Activated CD4-positive, alpha-beta T cell treated with anti-CD3 and anti-CD28 coated beads, Interleukin-2, amount 50 U/mL, for 24 hours (primary cell): ENCODE results near the gene PTPRD.

Experiments
- DNase-seq, 2 donors: peaks; one replicate each; pipeline ENCODE4 v3.0.0-alpha.2; 2020; ENCODE audit warnings: low read depth in 1 of 2, low spot score in 1 of 2

PTPRD gene

DNA sequence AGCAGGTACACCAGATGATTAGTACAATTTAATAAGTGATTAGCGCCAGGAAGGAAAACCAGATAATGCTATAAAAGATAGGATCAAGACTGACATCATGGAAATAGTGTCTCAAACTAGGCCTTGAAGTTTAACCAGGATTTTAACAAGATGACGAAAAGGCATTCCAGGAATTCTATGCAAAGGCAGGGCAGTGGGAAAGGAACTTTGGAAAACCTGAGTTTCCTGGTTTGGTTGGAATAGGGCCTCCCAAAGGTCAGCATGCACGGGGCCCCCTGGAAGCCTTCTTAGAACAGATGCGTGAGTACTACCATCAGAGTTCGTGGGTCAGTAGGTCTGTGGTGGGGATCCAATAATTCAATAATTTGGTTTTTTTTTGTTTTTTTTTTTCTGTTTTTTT is 1878.0 kb downstream of the PTPRD start:
- no peak for DNase-seq

GRCh38 chr9:8733131-8733954 is 1879.5 kb downstream of the PTPRD start:
- DNase-seq, result no peak

DNA sequence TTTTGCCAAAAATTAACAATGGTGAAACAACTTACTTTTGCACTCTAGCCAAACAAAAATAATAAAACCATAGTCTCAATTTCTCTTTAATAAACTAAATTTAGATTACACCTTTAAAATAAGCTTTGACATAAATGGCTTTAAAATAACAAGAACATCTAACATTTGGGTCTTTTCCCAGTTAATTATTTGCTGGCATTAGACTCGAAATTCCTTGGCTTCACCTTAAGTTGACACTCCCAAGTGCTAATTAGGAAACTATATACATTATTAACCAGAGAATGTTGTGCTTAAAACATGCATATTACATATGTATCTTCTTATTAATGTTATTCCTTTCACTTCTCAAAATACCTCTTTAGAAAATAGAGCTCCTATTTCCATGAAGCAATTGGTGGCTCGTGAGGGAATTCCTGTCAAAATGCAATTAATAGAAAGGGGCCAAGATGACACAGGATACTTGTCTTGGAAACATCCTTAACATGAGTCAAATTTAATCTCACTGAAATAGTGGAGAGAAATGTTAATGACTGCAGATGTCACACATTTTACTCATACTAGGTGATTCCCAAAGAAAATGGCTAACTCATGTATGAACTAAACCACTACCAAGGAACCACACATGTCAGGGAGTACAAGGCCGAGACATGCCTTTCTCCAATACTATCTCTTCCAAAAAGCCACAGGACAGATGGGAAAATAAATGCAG is 1880.3 kb downstream of the PTPRD start:
- no peak for DNase-seq

- no peak for DNase-seq
Observed at GRCh38 chr9:8730618-8731017, 1882.2 kb downstream of the PTPRD start.

- no peak for DNase-seq
Observed at GRCh38 chr9:8728910-8729309, 1883.9 kb downstream of the PTPRD start.

DNA sequence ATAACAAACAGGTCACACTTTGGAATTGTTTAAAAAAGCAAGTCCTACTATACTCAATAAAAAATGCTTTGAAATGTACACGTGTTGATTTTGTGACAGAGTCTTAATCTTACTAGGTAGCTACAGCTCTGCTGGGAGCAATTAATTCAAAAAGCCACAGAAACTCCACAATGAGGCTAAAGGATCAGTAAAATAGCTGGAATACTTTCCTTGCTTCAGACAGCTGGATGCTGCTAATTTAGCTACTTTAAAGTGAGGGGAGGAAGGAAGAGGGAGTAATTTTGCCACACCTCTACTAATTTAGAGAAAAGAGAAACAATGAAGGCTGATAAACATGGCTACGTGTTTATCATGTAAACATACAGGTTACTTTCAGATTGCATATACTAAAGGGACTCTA is 1885.6 kb downstream of the PTPRD start:
- no peak for DNase-seq

DNA sequence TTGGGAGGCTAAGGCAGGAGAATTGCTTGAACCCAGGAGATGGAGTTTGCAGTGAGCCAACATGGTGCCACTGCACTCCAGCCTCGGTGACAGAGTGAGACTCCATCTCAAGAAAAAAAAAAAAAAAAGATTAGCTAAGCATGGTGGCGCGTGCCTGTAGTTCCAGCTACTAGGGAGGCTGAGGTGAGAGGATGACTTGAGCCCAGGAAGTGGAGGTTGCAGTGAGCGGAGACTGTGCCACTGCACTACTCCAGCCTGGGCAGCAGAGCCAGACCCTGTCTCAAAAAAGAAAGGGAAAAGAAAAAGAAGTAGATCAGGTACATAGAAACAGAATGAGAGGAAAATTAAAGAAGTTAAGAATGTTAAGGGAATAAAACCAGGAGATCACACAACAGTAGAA is 1886.1 kb downstream of the PTPRD start:
- DNase-seq, result no peak

- no peak for DNase-seq
Observed at GRCh38 chr9:8725635-8726034, 1887.2 kb downstream of the PTPRD start.

- DNase-seq, result no peak
Observed at GRCh38 chr9:8724284-8725018, 1888.4 kb downstream of the PTPRD start.

DNA sequence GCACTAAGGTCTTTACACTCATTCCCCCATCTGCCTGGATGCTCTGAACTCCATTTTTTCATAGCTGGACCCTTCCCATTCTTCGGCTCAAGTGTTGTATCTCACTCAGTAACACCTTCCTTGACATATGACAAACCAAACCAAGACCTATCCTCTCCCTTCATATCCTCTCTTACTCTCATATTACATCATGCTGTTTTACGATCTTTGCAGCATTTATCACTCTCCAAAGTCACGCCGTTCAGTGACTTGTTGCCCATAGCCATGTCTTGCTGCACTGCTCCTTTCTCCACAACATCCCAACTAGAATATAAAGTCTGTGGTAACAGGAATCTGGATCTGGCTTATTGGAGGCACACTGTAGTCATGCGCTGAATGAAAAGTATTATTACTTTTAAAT is 1889.6 kb downstream of the PTPRD start:
- no peak for DNase-seq

GRCh38 chr9:8719833-8720486 is 1892.8 kb downstream of the PTPRD start:
- DNase-seq, result no peak

- no peak for DNase-seq
Observed at GRCh38 chr9:8718121-8718725, 1894.6 kb downstream of the PTPRD start.

DNA sequence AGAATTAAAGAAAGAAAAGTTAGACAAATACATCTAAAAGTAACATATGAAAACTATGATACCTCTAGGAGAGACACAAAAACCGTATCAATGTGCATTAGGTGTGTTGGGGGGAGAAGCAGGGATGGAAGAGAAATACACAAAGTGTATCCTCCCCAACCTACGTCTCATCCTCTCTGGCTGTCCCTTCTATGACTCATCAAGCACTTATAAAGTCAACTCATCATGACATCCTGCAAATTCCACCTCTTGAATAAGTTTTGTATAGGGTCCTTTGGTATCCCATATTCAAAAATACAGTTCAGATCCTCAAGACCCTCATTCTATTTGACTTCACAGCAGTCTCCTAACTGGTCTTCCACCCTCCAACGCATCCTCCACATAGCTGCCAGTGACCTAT is 1895.7 kb downstream of the PTPRD start:
- no peak for DNase-seq

GRCh38 chr9:8715788-8716187 is 1897.0 kb downstream of the PTPRD start:
- DNase-seq, result no peak

DNA sequence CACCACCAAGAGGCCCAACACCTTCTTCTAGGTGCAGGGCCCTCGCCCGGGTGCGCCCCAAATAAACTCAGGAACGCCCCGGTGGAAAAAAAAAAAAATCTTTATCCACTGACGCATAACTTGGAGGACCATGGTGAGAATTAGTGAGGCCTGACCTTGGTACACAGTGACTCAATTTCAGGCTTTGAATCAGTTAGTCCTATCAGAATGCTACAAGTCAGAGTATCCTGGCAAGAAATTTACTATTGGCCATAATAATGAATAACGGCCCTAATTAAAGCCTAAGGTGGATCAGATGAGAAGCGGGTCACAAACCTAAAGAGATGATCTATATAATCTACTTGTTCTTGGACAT is 1899.0 kb downstream of the PTPRD start:
- DNase-seq, result no peak

GRCh38 chr9:8713149-8713810 is 1899.5 kb downstream of the PTPRD start:
- no peak for DNase-seq

GRCh38 chr9:8709731-8710130 is 1903.1 kb downstream of the PTPRD start:
- DNase-seq, result no peak

GRCh38 chr9:8708728-8709127 is 1904.1 kb downstream of the PTPRD start:
- DNase-seq, result no peak

DNA sequence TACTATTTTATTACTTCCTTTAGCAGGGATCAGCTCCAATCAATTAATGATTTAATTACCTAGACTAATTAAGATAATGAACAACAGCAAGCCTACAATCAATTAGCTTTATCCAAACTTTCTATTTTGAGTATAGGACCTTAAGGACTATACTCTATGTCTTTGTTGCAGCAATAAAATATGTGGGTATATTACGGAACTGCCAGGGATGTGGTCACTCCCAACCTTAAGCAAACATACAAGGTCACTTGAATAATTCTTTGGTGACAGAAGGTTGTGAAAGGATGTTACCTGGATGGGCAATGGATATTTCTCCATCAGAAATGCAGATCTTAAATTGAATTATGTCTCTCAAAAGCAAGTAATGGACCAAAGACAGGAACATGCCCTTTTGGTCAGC is 1905.8 kb downstream of the PTPRD start:
- no peak for DNase-seq

- DNase-seq, result no peak
Observed at GRCh38 chr9:8706531-8706930, 1906.3 kb downstream of the PTPRD start.

DNA sequence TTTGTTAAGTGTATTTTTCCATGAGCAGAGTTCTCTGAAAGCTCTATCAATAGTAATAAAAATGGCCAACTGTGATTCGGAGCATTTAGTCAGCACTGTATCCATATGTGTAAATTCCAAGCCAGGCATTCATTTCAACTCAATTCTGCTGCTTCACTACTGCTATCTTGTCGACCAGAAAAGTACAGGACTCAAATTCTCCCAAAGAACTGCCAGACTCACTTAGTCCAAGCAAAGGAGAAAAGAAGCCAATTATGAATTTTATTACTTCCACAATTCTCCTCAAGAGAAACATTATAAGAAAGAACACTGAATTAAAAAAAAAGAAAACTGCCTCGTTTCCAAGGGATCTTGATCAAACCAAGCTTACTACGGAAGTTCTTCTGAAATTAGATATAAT is 1906.9 kb downstream of the PTPRD start:
- DNase-seq, result no peak
